Omental fat pad (tissue), 4 donors: ENCODE results near the gene DNAJC1. TPM values are rescaled to one million over a fixed set of nuclear protein-coding genes. Genes with fewer than 3 reads are reported as not detected.

ENCODE experiments used
- ATAC-seq: fragments of 150-250 bp; one replicate; pipeline ENCODE4 v1.9.1; 2016; ENCODE audit warnings: mild to moderate bottlenecking, moderate library complexity; ENCODE audit not compliant: low FRiP score
- DNase-seq: peaks from one replicate; pipeline ENCODE4 v3.0.0-alpha.2; 2019; ENCODE audit warnings: low spot score
- total RNA-seq, 4 donors: library from RNA; depleted of rRNA; stranded (reverse); fragments of >200 nt; gene quantifications; one replicate each; pipeline ENCODE4 v1.1.0, GENCODE V29; 2016
- TF ChIP-seq, protein P1 (sequence below), 3 donors: fragments of 450-650 bp; IDR thresholded peaks; one replicate each; pipeline ENCODE4 v1.5.1; 2016 to 2017; ENCODE audit warnings: antibody characterized with exemption in 3 of 3, mild to moderate bottlenecking in 3 of 3, moderate library complexity in 2 of 3

The DNAJC1 gene
- total RNA-seq, 4 donors from 2014 or later: 69.5 to 119 (median 89.8) TPM

DNA sequence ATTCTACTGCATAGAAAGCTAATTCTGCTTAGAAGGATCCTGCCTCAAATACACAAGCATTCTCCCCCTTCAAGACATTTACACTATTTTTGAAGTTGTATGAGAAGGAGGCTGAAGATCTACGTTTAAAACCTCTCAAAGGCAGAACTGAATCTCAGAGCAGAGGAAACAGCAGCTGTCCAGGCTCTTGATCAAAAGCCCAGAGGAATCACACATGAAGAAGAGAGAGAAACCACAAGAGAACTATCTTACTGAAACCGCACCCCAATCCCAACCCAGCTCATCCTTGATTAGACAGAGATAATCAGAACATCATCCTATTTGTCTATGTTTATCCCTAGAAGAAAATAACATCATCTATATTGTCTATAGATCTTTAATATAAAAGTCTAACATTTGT is 2.2 kb upstream of the DNAJC1 start:
- no peak for ATAC-seq
- TF ChIP-seq, protein P1, sequence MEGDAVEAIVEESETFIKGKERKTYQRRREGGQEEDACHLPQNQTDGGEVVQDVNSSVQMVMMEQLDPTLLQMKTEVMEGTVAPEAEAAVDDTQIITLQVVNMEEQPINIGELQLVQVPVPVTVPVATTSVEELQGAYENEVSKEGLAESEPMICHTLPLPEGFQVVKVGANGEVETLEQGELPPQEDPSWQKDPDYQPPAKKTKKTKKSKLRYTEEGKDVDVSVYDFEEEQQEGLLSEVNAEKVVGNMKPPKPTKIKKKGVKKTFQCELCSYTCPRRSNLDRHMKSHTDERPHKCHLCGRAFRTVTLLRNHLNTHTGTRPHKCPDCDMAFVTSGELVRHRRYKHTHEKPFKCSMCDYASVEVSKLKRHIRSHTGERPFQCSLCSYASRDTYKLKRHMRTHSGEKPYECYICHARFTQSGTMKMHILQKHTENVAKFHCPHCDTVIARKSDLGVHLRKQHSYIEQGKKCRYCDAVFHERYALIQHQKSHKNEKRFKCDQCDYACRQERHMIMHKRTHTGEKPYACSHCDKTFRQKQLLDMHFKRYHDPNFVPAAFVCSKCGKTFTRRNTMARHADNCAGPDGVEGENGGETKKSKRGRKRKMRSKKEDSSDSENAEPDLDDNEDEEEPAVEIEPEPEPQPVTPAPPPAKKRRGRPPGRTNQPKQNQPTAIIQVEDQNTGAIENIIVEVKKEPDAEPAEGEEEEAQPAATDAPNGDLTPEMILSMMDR (IDR thresholded peaks at IDR 0.05): no peak
- no peak for DNase-seq

DNA sequence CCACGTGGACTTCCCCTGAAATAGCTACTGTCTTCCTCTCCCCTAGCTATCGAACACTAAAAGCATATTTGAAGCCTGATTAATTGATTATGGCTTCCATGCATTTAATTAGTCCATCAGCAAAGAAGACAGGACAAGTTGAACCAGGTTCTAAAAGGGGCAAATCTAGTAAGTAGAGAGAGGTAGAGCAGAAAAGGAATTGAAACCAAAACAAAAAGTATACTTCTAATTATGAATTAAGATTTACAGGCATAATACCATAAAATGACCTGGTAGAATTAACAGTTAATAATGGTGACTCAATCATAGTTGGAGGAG is 393 bp upstream of the DNAJC1 start:
- TF ChIP-seq, protein P1 (IDR thresholded peaks at IDR 0.05): no peak
- ATAC-seq (no peak), DNase-seq (no peak)

DNA sequence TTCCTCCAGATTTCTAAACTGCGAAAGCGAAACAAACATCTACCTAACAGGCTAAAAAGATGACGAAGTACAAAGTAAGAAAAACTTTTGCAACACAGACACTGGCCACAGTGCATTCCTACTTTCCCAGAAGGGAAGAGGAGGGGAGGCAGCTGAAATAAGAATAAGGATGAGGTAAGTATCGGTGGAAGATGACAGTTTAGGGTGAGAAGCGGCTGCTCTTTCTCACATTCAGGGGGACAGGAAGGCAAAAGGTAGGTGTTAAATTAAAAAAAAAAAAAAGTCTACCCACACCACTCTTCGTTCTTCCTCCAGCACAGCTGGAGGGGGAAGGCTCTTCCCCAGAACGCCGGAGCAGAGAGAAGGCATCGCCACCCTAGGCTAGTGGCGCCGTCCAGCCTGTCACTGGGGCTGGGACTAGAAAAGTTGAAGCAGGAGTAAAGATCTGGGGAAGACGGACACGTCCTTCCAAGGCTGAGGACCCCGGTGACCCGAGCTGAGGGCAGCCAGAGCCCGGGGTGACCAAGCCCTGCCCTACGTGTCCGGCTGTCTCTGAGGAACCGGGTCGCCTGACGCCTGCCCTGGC is 846 bp downstream of the DNAJC1 start:
- ATAC-seq (peak; percentile 52), DNase-seq (no peak)
- TF ChIP-seq, protein P1 (IDR thresholded peaks at IDR 0.05): no peak

DNA sequence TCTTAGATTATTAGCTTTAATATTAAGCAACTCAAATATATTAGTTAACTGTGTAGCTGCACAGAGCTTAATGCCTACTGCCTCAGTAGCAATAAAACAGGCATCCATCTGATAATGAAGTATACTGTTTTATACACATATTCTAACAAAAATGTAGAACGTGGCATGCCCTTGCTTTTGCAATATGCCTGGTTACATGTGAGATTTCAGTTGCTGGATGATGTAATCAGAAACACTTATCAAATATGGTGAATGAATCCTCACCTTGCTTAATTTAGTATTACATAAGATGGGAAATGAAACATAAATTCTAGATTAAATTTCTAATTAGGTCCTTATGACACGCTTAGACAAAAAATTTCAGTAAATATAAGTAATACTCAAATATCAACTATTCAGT is 8.0 kb downstream of the DNAJC1 start:
- ATAC-seq: peak; percentile 46
- no peak for DNase-seq

DNA sequence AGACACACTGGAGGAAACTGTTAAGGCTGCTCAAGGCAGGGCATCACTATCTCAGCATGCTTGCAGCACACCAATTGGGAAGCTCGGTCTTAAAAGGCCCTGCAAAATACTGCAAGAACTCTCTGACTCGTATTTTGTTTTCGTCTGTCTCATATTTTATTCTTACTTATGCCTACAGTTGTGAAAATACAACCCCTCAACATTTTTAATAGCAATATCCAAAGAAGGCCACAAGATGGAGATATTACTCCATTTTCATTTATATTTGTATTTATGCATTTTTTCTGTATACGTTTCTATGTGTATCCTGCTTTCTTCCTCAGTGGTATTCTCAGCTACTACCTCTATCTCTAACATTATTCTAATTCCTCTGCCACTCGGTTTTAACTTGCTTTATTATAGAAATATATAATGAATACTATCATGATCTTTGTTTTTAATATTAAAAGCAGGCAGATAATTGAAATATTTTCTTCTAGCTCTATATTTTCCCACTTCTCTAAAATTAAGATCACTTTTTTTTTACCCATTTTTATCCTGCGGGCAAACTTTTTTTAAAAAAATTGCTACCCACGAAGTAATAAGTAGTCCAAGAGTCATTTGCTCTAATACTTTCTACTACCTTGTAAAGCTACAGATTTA is 10.0 kb downstream of the DNAJC1 start:
- DNase-seq (no peak), ATAC-seq (no peak)
- TF ChIP-seq, protein P1 (IDR thresholded peaks at IDR 0.05): no peak

More for the DNA sequence above, 8.0 kb downstream of the DNAJC1 start:
- TF ChIP-seq, protein P1 (IDR thresholded peaks at IDR 0.05): no peak

DNA sequence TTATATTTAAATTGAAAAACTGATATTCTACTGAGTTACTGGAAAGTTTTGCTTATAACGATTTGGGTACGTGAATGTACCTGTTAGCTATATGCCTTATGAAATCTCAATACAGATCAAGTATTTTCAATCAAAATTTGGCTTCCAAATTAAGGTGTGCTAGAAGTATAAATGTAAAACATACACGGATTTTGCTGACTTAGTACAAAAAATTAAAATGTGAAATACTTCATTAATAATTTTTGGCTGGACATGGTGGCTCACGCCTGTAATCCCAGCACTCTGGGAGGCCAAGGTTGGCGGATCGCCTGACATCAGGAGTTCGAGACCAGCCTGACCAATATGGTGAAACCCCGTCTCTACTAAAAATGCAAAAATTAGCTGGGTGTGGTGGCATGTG is 11.7 kb downstream of the DNAJC1 start:
- ATAC-seq: no peak
- TF ChIP-seq, protein P1 (IDR thresholded peaks at IDR 0.05): no peak

DNA sequence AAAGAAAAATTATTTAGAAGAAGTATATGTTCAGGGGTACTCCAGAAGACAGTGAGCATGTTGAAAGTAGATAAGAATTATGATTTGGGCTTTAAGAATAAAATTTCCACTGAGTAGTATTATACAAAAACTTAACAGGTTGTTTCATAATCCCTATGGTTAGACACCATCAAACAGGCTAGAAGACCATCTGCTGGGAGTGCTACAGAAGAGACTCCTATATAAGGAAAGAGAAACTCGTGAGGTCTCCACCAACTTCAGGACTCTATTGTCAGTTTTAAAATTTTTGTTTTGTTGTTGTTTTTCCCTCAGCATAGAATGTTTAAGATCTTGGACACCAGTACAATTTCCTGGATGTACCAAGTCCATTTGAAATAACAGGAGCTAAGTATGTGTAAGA is 13.1 kb downstream of the DNAJC1 start:
- TF ChIP-seq, protein P1 (IDR thresholded peaks at IDR 0.05): no peak
- ATAC-seq: no peak

More for the DNA sequence above, 11.7 kb downstream of the DNAJC1 start:
- no peak for DNase-seq

More for the DNA sequence above, 13.1 kb downstream of the DNAJC1 start:
- no peak for DNase-seq
